Kidney (tissue), 2 donors: ENCODE results near the gene PIP. TPM values are rescaled to one million over a fixed set of nuclear protein-coding genes. Genes with fewer than 3 reads are reported as not detected.

Experiments used
- polyA plus RNA-seq: library from polyadenylated mRNA; stranded (reverse); fragments of 350-450 nt; fragmentation: Illumina TruSeq; extraction: RNeasy Lipid Tissue Mini Kit (QIAGEN cat#74804); gene quantifications from one replicate; pipeline ENCODE4 v1.2.3, GENCODE V29; 2014; ENCODE audit warnings: low read depth, low replicate concordance; ENCODE audit not compliant: insufficient read depth
- total RNA-seq: library from RNA; stranded (reverse); fragmentation: NEBNext Ultra II Directional; extraction: Animal tissue kit (Norgen Biotek cat#: 25700); gene quantifications from one replicate; pipeline ENCODE4 v1.2.1, GENCODE V29; 2021
- donor health status: DM: yes; HTN: yes; CAD: no.

The PIP gene
- total and polyA plus RNA-seq, 2 donors from 2014 or later = 0.47 TPM; not detected in 1

Other genes starting within 250 kb of the PIP start
- 4.4 TPM for gene TRPV6, start 246.3 kb upstream of the PIP start, total RNA-seq
- gene TRPV6, start 246.3 kb upstream of the PIP start, polyA plus RNA-seq = 5.5 TPM
- gene TRPV5, start 198.3 kb upstream of the PIP start, total RNA-seq = 1.4 TPM
- 1.3 TPM for gene TRPV5, start 198.3 kb upstream of the PIP start, polyA plus RNA-seq
- gene LLCFC1, start 192.6 kb upstream of the PIP start, total RNA-seq = not detected
- gene LLCFC1, start 192.6 kb upstream of the PIP start, polyA plus RNA-seq = not detected
- 0.28 TPM for gene KEL, start 169.7 kb upstream of the PIP start, total RNA-seq
- 0.39 TPM for gene KEL, start 169.7 kb upstream of the PIP start, polyA plus RNA-seq
- gene OR9A2, start 104.9 kb upstream of the PIP start, total RNA-seq = not detected
- not detected for gene OR9A2, start 104.9 kb upstream of the PIP start, polyA plus RNA-seq
- gene OR6V1, start 79.7 kb upstream of the PIP start, total RNA-seq = not detected
- not detected for gene OR6V1, start 79.7 kb upstream of the PIP start, polyA plus RNA-seq
- not detected for gene TAS2R39, start 51.3 kb downstream of the PIP start, total RNA-seq
- not detected for gene TAS2R39, start 51.3 kb downstream of the PIP start, polyA plus RNA-seq
- not detected for gene TAS2R40, start 90.0 kb downstream of the PIP start, total RNA-seq
- gene TAS2R40, start 90.0 kb downstream of the PIP start, polyA plus RNA-seq = not detected
- 176 TPM for gene GSTK1, start 131.4 kb downstream of the PIP start, total RNA-seq
- 469 TPM for gene GSTK1, start 131.4 kb downstream of the PIP start, polyA plus RNA-seq
- 36.7 TPM for gene TMEM139, start 152.9 kb downstream of the PIP start, total RNA-seq
- 108 TPM for gene TMEM139, start 152.9 kb downstream of the PIP start, polyA plus RNA-seq
- gene CASP2, start 156.3 kb downstream of the PIP start, total RNA-seq = 36.2 TPM
- 6.6 TPM for gene CASP2, start 156.3 kb downstream of the PIP start, polyA plus RNA-seq
- gene CLCN1, start 184.0 kb downstream of the PIP start, total RNA-seq = 0.35 TPM
- not detected for gene CLCN1, start 184.0 kb downstream of the PIP start, polyA plus RNA-seq
- 0.82 TPM for gene FAM131B, start 230.6 kb downstream of the PIP start, total RNA-seq
- 0.19 TPM for gene FAM131B, start 230.6 kb downstream of the PIP start, polyA plus RNA-seq
- gene ZYX, start 249.3 kb downstream of the PIP start, total RNA-seq = 193 TPM
- gene ZYX, start 249.3 kb downstream of the PIP start, polyA plus RNA-seq = 50.1 TPM